Measurements from ENCODE around the gene SLC35F4.

GRCh38 chr14:57574617-57575288 is 291.1 kb downstream of the SLC35F4 start:
- no peak for TF ChIP-seq CTCF (IDR thresholded peaks at IDR 0.05)
- TF ChIP-seq EZH2 (IDR thresholded peaks at IDR 0.05; ENCODE audit: borderline replicate concordance, insufficient read depth, low read depth, low read length, poor library complexity, severe bottlenecking): no peak
